GM12892 (cell line): ENCODE results near the gene ERG.

Experiments used
- DNase-seq: peaks from one replicate; pipeline ENCODE4 v3.0.0; 2011; ENCODE audit not compliant: insufficient read length
- FAIRE-seq: peaks from 2 replicates; lab custom pipeline; 2011; peaks lifted over from hg19 to GRCh38; lab: Jason Lieb, UNC
- POLR2A ChIP-seq: IDR thresholded peaks from 2 replicates; pipeline ENCODE4 v1.6.1; 2011; ENCODE audit warnings: low read depth, low read length, control low read depth
- POLR2AphosphoS5 ChIP-seq: IDR thresholded peaks from 2 replicates; pipeline ENCODE4 v1.6.1; 2011; ENCODE audit warnings: low read depth, low read length, control low read depth
- TAF1 ChIP-seq: IDR thresholded peaks from 2 replicates; pipeline ENCODE4 v1.6.1; 2011; ENCODE audit warnings: low read depth, mild to moderate bottlenecking, control low read depth, low read length, borderline replicate concordance

Gene ERG

GRCh38 chr21:38422082-38422481 lies 76.2 kb downstream of the ERG start:
- no peak for DNase-seq
- TF ChIP-seq TAF1 = no peak
- TF ChIP-seq POLR2AphosphoS5 = no peak
- no peak for TF ChIP-seq POLR2A
- no peak for FAIRE-seq

- no peak for FAIRE-seq
- DNase-seq = no peak
- no peak for TF ChIP-seq POLR2A
- no peak for TF ChIP-seq TAF1
- no peak for TF ChIP-seq POLR2AphosphoS5
These were observed 78.1 kb downstream of the ERG start for GRCh38 chr21:38420140-38420539.

GRCh38 chr21:38417726-38418125 lies 80.6 kb downstream of the ERG start:
- no peak for DNase-seq
- TF ChIP-seq TAF1 (no peak), POLR2A (no peak), POLR2AphosphoS5 (no peak)
- no peak for FAIRE-seq

GRCh38 chr21:38416791-38417190 lies 81.5 kb downstream of the ERG start:
- DNase-seq (no peak), FAIRE-seq (no peak)
- TF ChIP-seq TAF1 (no peak), POLR2A (no peak), POLR2AphosphoS5 (no peak)

- no peak for FAIRE-seq
- TF ChIP-seq TAF1 (no peak), POLR2A (no peak), POLR2AphosphoS5 (no peak)
These were observed 84.2 kb downstream of the ERG start for GRCh38 chr21:38413958-38414548.

GRCh38 chr21:38410466-38410865 lies 87.8 kb downstream of the ERG start:
- TF ChIP-seq POLR2A (no peak), TAF1 (no peak), POLR2AphosphoS5 (no peak)
- FAIRE-seq = no peak
- DNase-seq = no peak

More at GRCh38 chr21:38413958-38414548, 84.2 kb downstream of the ERG start:
- DNase-seq = no peak

- FAIRE-seq (no peak), DNase-seq (no peak)
- no peak for TF ChIP-seq POLR2A
These were observed 88.4 kb downstream of the ERG start for GRCh38 chr21:38409907-38410306.

- DNase-seq = no peak
- no peak for FAIRE-seq
- TF ChIP-seq POLR2A = no peak
- TF ChIP-seq TAF1 = no peak
- TF ChIP-seq POLR2AphosphoS5 = no peak
These were observed 94.1 kb downstream of the ERG start for GRCh38 chr21:38404177-38404576.

- FAIRE-seq = no peak
- TF ChIP-seq POLR2A (no peak), TAF1 (no peak), POLR2AphosphoS5 (no peak)
- no peak for DNase-seq
These were observed 95.5 kb downstream of the ERG start for GRCh38 chr21:38402795-38403194.

GRCh38 chr21:38402291-38402690 lies 96.0 kb downstream of the ERG start:
- no peak for DNase-seq
- TF ChIP-seq POLR2AphosphoS5 = no peak
- TF ChIP-seq TAF1 = no peak
- no peak for TF ChIP-seq POLR2A
- FAIRE-seq = no peak

- DNase-seq = no peak
- no peak for TF ChIP-seq TAF1
- no peak for TF ChIP-seq POLR2A
- TF ChIP-seq POLR2AphosphoS5 = no peak
- FAIRE-seq = no peak
These were observed 96.9 kb downstream of the ERG start for GRCh38 chr21:38401191-38401926.
